ENCODE measurements around the gene PDE6G.
"Not testable (repeated sequence)": the region's sequence is repeated elsewhere in the genome, so short reads cannot be mapped to it uniquely, and the experiment has no call there.

PDE6G gene

DNA sequence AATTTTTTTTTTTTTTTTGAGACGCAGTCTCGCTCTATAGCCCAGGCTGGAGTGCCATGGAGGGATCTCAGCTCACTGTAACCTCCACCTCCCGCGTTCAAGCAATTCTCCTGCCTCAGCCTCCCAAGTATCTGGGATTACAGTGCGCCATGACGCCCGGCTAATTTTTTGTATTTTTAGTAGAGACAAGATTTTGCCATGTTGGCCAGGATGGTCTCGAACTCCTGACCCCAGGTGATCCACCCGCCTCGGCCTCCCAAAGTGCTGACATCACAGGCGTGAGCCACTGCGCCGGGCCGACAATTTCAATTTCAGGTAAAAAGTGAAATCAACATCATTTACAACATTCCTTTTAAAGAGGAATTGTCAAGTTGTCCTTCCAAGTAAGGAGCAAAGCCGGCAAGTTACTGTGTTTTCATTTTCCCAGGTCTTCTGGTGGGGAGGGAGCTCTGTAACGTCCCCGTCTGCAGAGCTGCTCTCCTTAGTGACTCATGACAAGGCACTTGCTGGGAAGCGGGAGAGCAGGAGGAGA, 20.3 kb downstream of the PDE6G start:
- DNase-seq (ENCODE audit: low spot score) (peak; percentile 73), FAIRE-seq (no peak)

GRCh38 chr17:81635431-81635830, 20.9 kb downstream of the PDE6G start:
- no peak for FAIRE-seq
- no peak for DNase-seq (ENCODE audit: low spot score)

DNA sequence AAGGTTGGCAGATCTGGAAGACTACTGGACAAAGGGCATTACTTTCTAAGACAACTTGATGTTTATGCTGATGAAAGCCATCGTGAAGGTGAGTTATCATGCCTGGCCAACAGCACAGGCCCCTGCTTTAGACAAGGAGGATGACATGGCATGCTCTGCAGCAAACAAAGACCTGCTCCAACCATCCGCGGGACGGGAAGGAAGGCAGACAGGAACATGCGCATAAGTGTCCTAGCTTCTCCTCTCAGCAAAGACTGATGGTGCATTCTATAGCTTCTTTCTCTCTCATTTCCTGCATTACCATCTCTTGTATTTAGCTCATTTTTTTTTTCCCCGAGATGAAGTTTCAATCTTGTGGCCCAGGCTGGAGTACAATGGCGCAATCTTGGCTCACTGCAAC, 24.9 kb downstream of the PDE6G start:
- DNase-seq (ENCODE audit: low spot score), result no peak
- no peak for FAIRE-seq

DNA sequence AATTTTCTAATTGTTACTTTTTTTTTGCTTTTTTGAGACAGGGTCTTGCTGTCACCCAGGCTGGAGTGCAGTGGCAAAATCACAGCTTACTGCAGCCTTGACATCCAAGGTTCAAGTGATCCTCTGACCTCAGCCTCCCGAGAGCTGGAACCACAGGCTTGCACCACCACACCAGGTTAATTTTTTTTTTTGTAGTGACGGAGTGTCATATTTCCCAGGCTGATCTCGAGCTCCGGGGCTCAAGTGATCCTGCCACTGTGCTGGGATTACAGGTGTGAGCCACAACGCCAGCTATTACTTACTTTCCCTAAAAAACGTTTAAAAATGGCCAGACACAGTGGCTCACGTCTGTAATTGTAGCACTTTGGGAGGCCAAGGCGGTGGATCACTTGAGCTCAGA, 26.1 kb downstream of the PDE6G start:
- DNase-seq (ENCODE audit: low spot score), result no peak
- no peak for FAIRE-seq

DNA sequence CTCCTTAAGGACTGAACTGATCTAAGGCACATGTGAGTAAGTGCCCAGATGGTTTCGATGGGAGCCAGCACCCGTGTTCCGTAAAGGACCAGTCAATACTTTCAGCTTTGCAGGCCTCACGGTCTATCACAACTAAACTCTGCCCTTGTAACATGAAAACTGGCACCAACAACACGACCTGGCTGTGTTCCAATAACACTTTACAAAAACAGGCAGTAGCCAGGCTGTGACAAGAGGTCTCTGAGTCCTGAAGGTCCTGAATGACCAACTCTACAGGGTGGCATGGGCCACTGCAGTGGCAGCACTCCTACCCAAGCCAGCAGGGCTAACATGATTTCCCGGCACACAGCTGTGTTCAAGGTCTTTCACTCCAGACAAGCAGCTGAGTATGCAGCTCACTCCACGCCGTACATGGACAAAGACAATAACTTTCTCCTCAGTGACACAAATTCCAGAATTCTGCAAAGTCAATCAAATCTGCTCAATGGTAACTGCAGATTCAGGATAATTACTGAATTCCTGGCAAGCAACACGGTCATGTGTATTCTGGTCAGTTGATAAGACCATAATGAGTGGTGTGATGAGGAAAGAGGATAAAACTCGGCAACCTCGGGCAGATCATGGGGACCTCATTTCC, 34.7 kb downstream of the PDE6G start:
- DNase-seq (ENCODE audit: low spot score), result no peak
- FAIRE-seq, result no peak

DNA sequence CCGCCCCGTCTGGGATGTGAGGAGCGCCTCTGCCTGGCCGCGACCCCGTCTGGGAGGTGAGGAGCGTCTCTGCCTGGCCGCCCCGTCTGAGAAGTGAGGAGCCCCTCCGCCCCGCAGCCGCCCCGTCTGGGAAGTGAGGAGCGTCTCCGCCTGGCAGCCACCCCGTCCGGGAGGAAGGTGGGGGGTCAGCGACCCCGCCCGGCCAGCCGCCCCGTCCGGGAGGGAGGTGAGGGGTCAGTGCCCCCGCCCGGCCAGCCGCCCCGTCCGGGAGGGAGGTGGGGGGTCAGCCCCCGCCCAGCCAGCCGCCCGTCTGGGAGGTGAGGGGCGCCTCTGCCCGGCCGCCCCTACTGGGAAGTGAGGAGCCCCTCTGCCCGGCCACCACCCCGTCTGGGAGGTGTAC, 38.0 kb downstream of the PDE6G start:
- FAIRE-seq; DNase-seq (ENCODE audit: low spot score): not testable (repeated sequence)

- no peak for DNase-seq (ENCODE audit: low spot score)
- no peak for FAIRE-seq
Measured at GRCh38 chr17:81616877-81617276, 39.5 kb downstream of the PDE6G start.

GRCh38 chr17:81615401-81615930, 40.9 kb downstream of the PDE6G start:
- DNase-seq (ENCODE audit: low spot score), result no peak
- no peak for FAIRE-seq

DNA sequence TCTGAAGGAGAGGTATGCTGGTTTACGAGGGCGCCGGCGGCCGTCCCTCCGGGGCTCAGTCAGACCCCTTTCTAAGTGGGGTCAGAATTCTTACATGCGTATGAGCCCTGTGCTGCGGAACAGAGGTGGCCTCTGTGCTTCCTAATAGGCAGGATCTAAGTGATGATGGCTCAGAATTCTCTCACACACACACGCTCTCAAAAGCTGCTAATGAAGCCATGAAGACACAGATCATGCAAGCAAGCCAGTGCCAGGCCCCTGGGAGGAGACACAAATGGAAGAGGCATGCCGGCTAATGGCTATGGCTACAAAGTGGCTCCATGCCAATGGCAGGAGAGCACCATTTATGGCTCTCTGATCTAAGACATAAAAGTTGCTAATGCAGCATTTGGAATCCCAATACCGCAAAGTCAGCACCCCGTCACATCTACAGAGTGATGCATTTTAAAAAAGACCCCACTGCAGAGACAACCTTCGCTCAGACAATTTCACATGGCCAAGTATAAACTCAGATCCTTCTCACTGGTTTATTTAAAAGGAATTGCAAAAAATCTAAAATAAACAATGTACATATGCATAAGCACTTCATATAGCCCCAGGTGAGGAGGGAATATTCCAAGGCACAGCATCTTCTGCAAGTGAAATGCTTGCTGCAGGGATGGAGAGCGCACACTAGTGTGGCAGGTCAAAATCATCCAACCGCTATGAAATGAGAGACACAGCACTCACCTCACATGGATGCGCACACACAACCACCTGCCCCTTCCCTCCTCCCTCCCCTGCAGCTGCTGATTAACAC, 44.0 kb downstream of the PDE6G start:
- FAIRE-seq (no peak), DNase-seq (ENCODE audit: low spot score) (no peak)

DNA sequence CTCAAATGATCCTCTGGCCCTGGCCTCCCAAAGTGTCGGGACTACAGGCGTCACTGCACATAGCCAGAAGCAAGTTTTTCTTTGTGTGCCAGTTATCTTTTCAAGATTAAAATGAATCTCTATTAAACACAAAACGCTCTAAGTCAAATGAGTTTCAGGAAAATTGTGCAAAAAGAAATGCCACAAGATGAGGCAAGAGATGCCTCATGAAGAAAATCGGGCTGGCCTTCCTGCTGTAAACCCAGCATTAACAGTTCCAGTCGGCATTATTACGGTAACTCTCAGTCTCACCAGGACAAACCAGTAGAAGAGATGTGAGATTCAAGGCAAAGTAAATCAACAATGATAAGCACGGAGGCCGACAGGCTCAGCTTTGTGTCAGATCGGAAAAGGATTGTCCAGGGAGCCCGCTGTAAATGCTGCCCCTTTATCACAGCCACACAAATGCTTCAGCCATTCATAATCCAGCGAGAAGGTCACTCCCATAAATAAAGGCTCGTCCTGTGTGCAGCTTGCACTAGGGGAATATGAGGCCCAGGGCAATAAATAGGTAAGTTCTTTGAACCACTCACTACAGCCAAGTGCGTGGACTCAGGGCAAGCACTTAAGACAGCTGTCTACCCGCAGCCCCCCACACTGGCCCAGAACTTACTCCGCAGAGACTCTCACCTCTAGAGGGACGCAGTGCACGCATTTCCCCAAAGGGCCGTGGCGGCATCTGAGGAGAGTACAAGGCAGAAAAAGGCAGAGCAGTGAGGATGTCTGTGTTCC, 46.6 kb downstream of the PDE6G start:
- DNase-seq (ENCODE audit: low spot score), result no peak
- FAIRE-seq, result no peak

DNA sequence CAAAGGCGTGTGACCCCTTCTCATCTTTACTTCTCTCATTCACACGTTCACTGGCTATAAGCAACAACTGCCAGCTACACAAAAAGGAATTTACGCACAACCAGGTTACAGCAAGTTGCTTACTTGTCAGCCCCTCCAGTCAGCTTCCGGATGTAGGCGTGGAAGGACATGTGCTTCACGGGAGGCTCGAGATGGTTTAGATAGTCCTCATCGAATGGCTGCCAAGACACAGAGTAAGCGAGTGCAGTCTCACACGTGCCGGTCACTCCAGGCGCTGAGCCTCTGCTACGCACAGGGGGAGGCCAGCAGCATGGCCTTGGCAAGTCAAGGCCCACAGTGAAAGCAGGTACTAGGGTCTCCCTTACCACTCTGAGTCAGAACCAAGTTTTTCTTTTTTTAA, 47.7 kb downstream of the PDE6G start:
- FAIRE-seq, result no peak
- DNase-seq (ENCODE audit: low spot score), result no peak

DNA sequence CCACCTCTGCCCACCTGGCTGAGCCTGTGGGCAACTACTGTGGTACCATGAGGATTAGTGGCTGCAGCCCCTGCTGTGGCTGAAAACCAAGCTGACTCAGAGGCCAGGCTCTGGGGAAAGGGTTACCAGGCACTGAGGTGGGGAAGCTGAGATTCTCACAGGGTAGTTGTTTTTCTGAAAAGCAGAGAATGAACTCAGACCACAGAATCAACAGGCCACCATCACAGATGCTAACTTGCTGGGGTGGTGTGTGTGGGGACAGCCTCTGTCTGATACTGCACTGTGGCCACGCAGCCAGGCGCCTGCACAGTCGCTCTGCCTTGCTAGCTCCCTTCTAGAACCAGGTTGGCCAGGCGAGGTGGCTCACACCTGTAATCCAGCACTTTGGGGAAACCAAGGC, 48.3 kb downstream of the PDE6G start:
- DNase-seq (ENCODE audit: low spot score) (no peak), FAIRE-seq (no peak)

DNA sequence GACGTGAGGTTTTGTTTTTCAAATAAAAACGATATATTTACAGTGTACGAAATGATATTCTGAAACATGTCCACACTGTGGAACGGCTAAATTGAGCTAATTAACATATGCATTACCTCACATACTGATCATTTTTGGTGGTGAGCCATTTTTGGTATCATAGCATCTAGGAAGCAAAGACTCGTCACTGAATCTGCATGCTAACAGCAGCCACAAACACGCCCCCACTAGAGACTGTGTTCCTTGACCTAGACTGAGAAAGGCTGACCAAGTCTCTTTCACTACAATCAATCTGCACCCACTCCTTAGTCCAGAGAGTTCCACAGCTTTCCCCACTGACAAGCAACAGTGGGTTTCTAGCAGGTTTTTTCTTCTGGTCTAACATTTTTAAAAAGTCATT, 48.9 kb downstream of the PDE6G start:
- DNase-seq (ENCODE audit: low spot score) (no peak), FAIRE-seq (no peak)

DNA sequence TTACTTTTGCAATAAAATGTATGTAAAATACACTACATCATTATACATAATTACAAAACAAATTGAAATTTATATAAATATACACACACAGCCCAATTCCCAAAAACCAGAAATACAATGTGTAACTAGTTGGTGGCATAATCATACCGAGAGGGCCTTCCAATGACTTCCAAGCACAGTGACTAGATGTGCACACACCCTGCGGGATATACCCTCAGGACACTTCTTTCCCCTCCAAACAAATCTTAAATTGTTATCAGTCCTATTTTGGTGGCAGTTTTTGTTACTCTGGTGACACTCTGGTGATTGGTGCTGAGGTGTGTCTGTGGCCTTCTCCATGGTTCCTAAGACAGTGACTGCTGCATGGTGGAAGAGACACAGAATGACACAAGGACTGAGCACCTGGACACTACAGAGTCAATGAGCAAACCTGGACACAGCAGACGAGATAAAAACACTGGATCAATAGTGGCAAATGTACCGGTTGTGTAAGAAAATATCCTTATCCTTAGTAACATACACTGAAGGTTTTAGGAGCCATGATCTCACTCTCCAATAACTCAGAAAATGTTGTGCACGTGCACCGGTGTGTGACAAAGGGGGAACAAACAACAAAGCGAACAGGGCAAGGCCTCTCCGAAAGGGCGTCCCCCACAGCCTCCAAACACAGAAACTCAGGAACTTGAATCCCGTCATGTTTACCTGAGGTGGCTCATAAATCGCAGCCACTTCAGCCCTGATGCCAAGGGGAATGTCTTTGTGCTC, 52.3 kb downstream of the PDE6G start:
- DNase-seq (ENCODE audit: low spot score), result no peak
- no peak for FAIRE-seq

DNA sequence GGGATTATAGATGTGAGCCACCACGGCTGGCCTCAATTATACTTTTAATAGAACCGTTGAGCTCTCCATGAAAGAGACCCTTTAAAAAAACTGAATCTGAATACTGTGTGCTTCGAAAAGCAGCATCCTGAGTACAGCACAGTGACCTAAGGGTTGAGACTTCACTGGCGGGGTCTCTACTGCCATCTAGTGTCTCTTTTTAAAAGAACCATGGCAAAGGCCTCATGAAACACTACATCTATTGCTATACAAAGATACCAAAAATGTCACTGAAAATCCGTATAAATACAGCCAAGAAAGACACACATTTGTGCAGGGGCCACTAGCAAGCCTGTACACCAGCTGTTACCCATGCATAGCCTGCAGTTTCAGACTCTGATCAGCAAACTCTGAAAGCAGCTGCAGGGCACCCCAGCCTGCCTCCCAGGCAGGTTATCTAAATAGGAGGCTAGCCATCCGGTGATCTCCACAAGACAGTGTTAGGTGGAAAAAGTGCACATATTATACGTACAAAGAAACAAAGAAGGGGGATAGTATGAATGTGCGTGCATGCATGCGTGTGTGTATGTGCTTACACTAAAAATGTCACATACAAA, 54.7 kb downstream of the PDE6G start:
- FAIRE-seq, result peak; percentile 50
- DNase-seq (ENCODE audit: low spot score), result peak; percentile 65
